A673 (cell line): ENCODE results near the gene NRXN2. TPM values are rescaled to one million over a fixed set of nuclear protein-coding genes. Genes with fewer than 3 reads are reported as not detected.

Source experiments
- BruUV-seq: library from RNA; stranded (reverse); fragments of 400-500 nt; replicated peaks from 2 replicates; lab custom pipeline; 2021; lab: Mats Ljungman, UMichigan
- CTCF ChIA-PET: fragments of 300-600 bp; sonication (Branson Sonifier 250); formaldehyde crosslinking; loops from one replicate; lab custom pipeline; 2022; ENCODE audit warnings: antibody characterized with exemption; lab: Charles Lee
- POLR2A ChIA-PET: fragments of 300-600 bp; sonication (Branson Sonifier 250); formaldehyde crosslinking; loops from one replicate; lab custom pipeline; 2022; ENCODE audit warnings: antibody characterized with exemption; ENCODE audit not compliant: low non-redundant PET; lab: Charles Lee
- DNase-seq: peaks from one replicate; pipeline ENCODE4 v3.0.0-alpha.2; 2015; ENCODE audit warnings: low spot score
- H3K27ac ChIP-seq: fragments of 200-600 bp; sonication (generic); 2 replicates; pipeline ENCODE4 v1.5.1; 2016; ENCODE audit warnings: mixed run types, low read depth, mild to moderate bottlenecking, mixed read lengths, antibody characterized with exemption, low read length; ENCODE audit not compliant: poor library complexity, severe bottlenecking
- H3K27me3 ChIP-seq: fragments of 200-600 bp; sonication (generic); replicated peaks from 2 replicates; pipeline ENCODE4 v1.6.1; 2017; ENCODE audit warnings: mixed run types, low read depth, mild to moderate bottlenecking, mixed read lengths, antibody characterized with exemption, low read length; ENCODE audit not compliant: insufficient read depth, poor library complexity
- H3K36me3 ChIP-seq: fragments of 200-600 bp; sonication (generic); 2 replicates; pipeline ENCODE4 v1.6.1; 2016; ENCODE audit warnings: mixed run types, mild to moderate bottlenecking, mixed read lengths, antibody characterized with exemption, low read length; ENCODE audit not compliant: insufficient read depth, poor library complexity, severe bottlenecking
- H3K4me1 ChIP-seq: fragments of 200-600 bp; sonication (generic); 2 replicates; pipeline ENCODE4 v1.6.1; 2017; ENCODE audit warnings: mixed run types, mild to moderate bottlenecking, mixed read lengths, antibody characterized with exemption, low read length; ENCODE audit not compliant: insufficient read depth, poor library complexity, severe bottlenecking
- H3K4me3 ChIP-seq: fragments of 200-600 bp; sonication (generic); 2 replicates; pipeline ENCODE4 v1.5.1; 2016; ENCODE audit warnings: low read depth, mixed run types, mild to moderate bottlenecking, mixed read lengths, low read length; ENCODE audit not compliant: poor library complexity, severe bottlenecking
- H3K9me3 ChIP-seq: fragments of 200-600 bp; sonication (generic); 2 replicates; pipeline ENCODE4 v1.6.1; 2016; ENCODE audit warnings: mixed run types, low read depth, mild to moderate bottlenecking, mixed read lengths, antibody characterized with exemption, low read length; ENCODE audit not compliant: poor library complexity, severe bottlenecking
- CTCF ChIP-seq: fragments of 300-800, 200-600 bp; sonication (generic); conservative IDR thresholded peaks from 2 replicates; pipeline ENCODE4 v1.5.1; 2017; ENCODE audit warnings: low read depth, mild to moderate bottlenecking, antibody characterized with exemption, low read length, moderate library complexity, mixed read lengths
- EZH2 ChIP-seq: fragments of 200-600 bp; sonication (generic); IDR thresholded peaks from 2 replicates; pipeline ENCODE4 v1.6.1; 2017; ENCODE audit warnings: borderline replicate concordance, low read depth, mild to moderate bottlenecking, mixed read lengths, antibody characterized with exemption, low read length; ENCODE audit not compliant: poor library complexity, severe bottlenecking
- intact Hi-C: fragments of 100-400 bp; cut with micrococcal nuclease; formaldehyde crosslinking; loops from one replicate; pipeline ENCODE4 v1.10.0; 2022; ENCODE audit not compliant: unreplicated experiment
- total RNA-seq: library from RNA; stranded (reverse); gene quantifications from 2 replicates; pipeline ENCODE4 v1.2.3, GENCODE V29; 2021

Gene NRXN2
- total RNA-seq, 1 experiment from 2014 or later, result 5.0 TPM

GRCh38 chr11:64564419-64564818, 158.6 kb downstream of the NRXN2 start:
- no TSS peak for BruUV-seq
- H3K27me3 ChIP-seq, result no peaks in the 10 kb centered on the region
- TF ChIP-seq EZH2, result no peak
- POLR2A ChIA-PET, result no interaction called here
- no peak for DNase-seq
- H3K36me3 ChIP-seq, result no peaks in the 10 kb centered on the region
- no peak overlapping the region for H3K4me3 ChIP-seq
- intact Hi-C loops, result no loop called here
- CTCF ChIA-PET, result interaction anchor here (1.2 kb wide), 1 partner anchor 11 kb away, joined by 6 read pairs; no protein-coding TSS in a partner anchor
- H3K27ac ChIP-seq, result no peak overlapping the region
- no peaks in the 10 kb centered on the region for H3K9me3 ChIP-seq
- peaks cover 10% of the 10 kb centered on the region for H3K4me1 ChIP-seq

- Histone ChIP-seq H3K4me1 (peaks cover 10% of the 10 kb centered on the region), H3K27ac (no peak overlapping the region), H3K36me3 (no peaks in the 10 kb centered on the region), H3K4me3 (no peak overlapping the region), H3K9me3 (no peaks in the 10 kb centered on the region), H3K27me3 (no peaks in the 10 kb centered on the region)
- intact Hi-C loops, result no loop called here
- CTCF ChIA-PET, result interaction anchor here (1.2 kb wide), 1 partner anchor 10 kb away, joined by 6 read pairs; no protein-coding TSS in a partner anchor
- TF ChIP-seq CTCF (no peak), EZH2 (no peak)
- POLR2A ChIA-PET, result no interaction called here
- DNase-seq, result no peak
- BruUV-seq, result no TSS peak
Observed at GRCh38 chr11:64563966-64564365, 159.0 kb downstream of the NRXN2 start.

GRCh38 chr11:64562723-64563351, 160.2 kb downstream of the NRXN2 start:
- no peaks in the 10 kb centered on the region for H3K27me3 ChIP-seq
- no peaks in the 10 kb centered on the region for H3K9me3 ChIP-seq
- H3K27ac ChIP-seq, result no peak overlapping the region
- H3K4me3 ChIP-seq, result no peak overlapping the region
- POLR2A ChIA-PET, result no interaction called here
- intact Hi-C loops, result no loop called here
- no peak for DNase-seq
- BruUV-seq, result no TSS peak
- TF ChIP-seq EZH2 (no peak), CTCF (no peak)
- CTCF ChIA-PET, result no interaction called here
- H3K36me3 ChIP-seq, result no peaks in the 10 kb centered on the region
- peaks cover 10% of the 10 kb centered on the region for H3K4me1 ChIP-seq
